Liver (tissue), 9 donors: ENCODE measurements around the gene UMAD1. TPM values are rescaled to one million over a fixed set of nuclear protein-coding genes. Genes with fewer than 3 reads are reported as not detected.

ENCODE experiments used
- DNase-seq: peaks from one replicate; pipeline ENCODE4 v3.0.0-alpha.2; 2017; ENCODE audit warnings: low spot score
- H3K27ac ChIP-seq, 2 donors: one replicate each; pipeline ENCODE4 v1.7.0; 2013; ENCODE audit warnings: inconsistent platforms in 2 of 2, low read length in 2 of 2, control low read depth in 1 of 2, low read depth in 1 of 2, mild to moderate bottlenecking in 1 of 2
- H3K27me3 ChIP-seq, 4 donors: one replicate each; pipeline versions ENCODE4 v1.6.1 to v1.7.0; 2013; ENCODE audit warnings: low read length in 3 of 4, inconsistent platforms in 1 of 4, mild to moderate bottlenecking in 1 of 4, moderate library complexity in 1 of 4; ENCODE audit not compliant: control insufficient read depth in 4 of 4, insufficient read depth in 4 of 4
- H3K36me3 ChIP-seq, 4 donors: one replicate each; pipeline versions ENCODE4 v1.6.1 to v1.7.0; 2013; ENCODE audit warnings: low read length in 3 of 4, mild to moderate bottlenecking in 3 of 4, low read depth in 1 of 4, moderate library complexity in 1 of 4; ENCODE audit not compliant: control insufficient read depth in 4 of 4, insufficient read depth in 3 of 4
- H3K4me1 ChIP-seq, 4 donors: one replicate each; pipeline versions ENCODE4 v1.6.1 to v1.7.0; 2013; ENCODE audit warnings: low read length in 3 of 4, mild to moderate bottlenecking in 3 of 4, moderate library complexity in 1 of 4; ENCODE audit not compliant: control insufficient read depth in 4 of 4, insufficient read depth in 4 of 4
- H3K4me3 ChIP-seq, 3 donors: one replicate each; pipeline versions ENCODE4 v1.6.1 to v1.7.0; 2013; ENCODE audit warnings: low read length in 3 of 3, control low read depth in 1 of 3, low read depth in 1 of 3, mild to moderate bottlenecking in 1 of 3
- H3K9ac ChIP-seq, 2 donors: one replicate each; pipeline ENCODE4 v1.7.0; 2013; ENCODE audit warnings: low read length in 2 of 2, mild to moderate bottlenecking in 2 of 2, moderate library complexity in 2 of 2, control low read depth in 1 of 2, low read depth in 1 of 2
- H3K9me3 ChIP-seq, 4 donors: one replicate each; pipeline versions ENCODE4 v1.6.1 to v1.7.0; 2013; ENCODE audit warnings: low read length in 3 of 4; ENCODE audit not compliant: control insufficient read depth in 4 of 4
- ATF3 ChIP-seq: IDR thresholded peaks from 2 replicates; pipeline ENCODE4 v1.6.1; 2016; ENCODE audit warnings: antibody characterized with exemption
- CTCF ChIP-seq: fragments of 150-350 bp; IDR thresholded peaks from 2 replicates; pipeline ENCODE4 v1.5.1; 2017; ENCODE audit warnings: improper control_type of control experiment, low read depth, low read length; ENCODE audit not compliant: missing input control
- EGR1 ChIP-seq, 2 donors: IDR thresholded peaks; 2 replicates each; pipeline ENCODE4 v1.6.1; 2016 to 2018; ENCODE audit warnings: antibody characterized with exemption in 2 of 2, low read depth in 2 of 2
- FOXA1 ChIP-seq: IDR thresholded peaks from 2 replicates; pipeline ENCODE4 v1.6.1; 2016; ENCODE audit warnings: antibody characterized with exemption
- GABPA ChIP-seq, 2 donors: IDR thresholded peaks in 1 of 2; conservative IDR thresholded peaks in 1 of 2; 2 replicates each; pipeline ENCODE4 v1.6.1; 2016; ENCODE audit warnings: antibody characterized with exemption in 2 of 2, mild to moderate bottlenecking in 1 of 2, moderate library complexity in 1 of 2
- HNF4A ChIP-seq, 2 donors: conservative IDR thresholded peaks; 2 replicates each; pipeline ENCODE4 v1.6.1; 2016; ENCODE audit warnings: antibody characterized with exemption in 2 of 2, mild to moderate bottlenecking in 2 of 2
- HNF4G ChIP-seq: IDR thresholded peaks from 2 replicates; pipeline ENCODE4 v1.6.1; 2016; ENCODE audit warnings: antibody characterized with exemption
- JUND ChIP-seq, 2 donors: IDR thresholded peaks; 2 replicates each; pipeline ENCODE4 v1.6.1; 2016; ENCODE audit warnings: antibody characterized with exemption in 2 of 2
- MAX ChIP-seq: IDR thresholded peaks from 2 replicates; pipeline ENCODE4 v1.6.1; 2016; ENCODE audit warnings: antibody characterized with exemption
- NR2F2 ChIP-seq: IDR thresholded peaks from 2 replicates; pipeline ENCODE4 v1.6.1; 2016; ENCODE audit warnings: antibody characterized with exemption
- RAD21 ChIP-seq, 2 donors: IDR thresholded peaks; 2 replicates each; pipeline ENCODE4 v1.6.1; 2016; ENCODE audit warnings: antibody characterized with exemption in 2 of 2, mild to moderate bottlenecking in 2 of 2
- RXRA ChIP-seq, 2 donors: IDR thresholded peaks; 2 replicates each; pipeline ENCODE4 v1.6.1; 2017 to 2018; ENCODE audit warnings: antibody characterized with exemption in 2 of 2, mild to moderate bottlenecking in 1 of 2
- SP1 ChIP-seq: IDR thresholded peaks from 2 replicates; pipeline ENCODE4 v1.6.1; 2018; ENCODE audit warnings: antibody characterized with exemption, mild to moderate bottlenecking
- TAF1 ChIP-seq: conservative IDR thresholded peaks from 2 replicates; pipeline ENCODE4 v1.6.1; 2016; ENCODE audit warnings: antibody characterized with exemption, mild to moderate bottlenecking
- YY1 ChIP-seq: IDR thresholded peaks from 2 replicates; pipeline ENCODE4 v1.6.1; 2016; ENCODE audit warnings: antibody characterized with exemption, mild to moderate bottlenecking
- ZBTB33 ChIP-seq: IDR thresholded peaks from 2 replicates; pipeline ENCODE4 v1.6.1; 2016; ENCODE audit warnings: antibody characterized with exemption
- WGBS: extraction: QIAGEN DNeasy Blood & Tissue Kit; methylation state at CpG from one replicate; pipeline ENCODE4 v1.1.7; 2013; 5-methylcytosine and 5-hydroxymethylcytosine counted together
- polyA plus RNA-seq, 2 donors: library from polyadenylated mRNA; stranded (reverse) in 1 of 2; unstranded in 1 of 2; fragments of 200-250 nt in 1 of 2; fragments of >200 nt in 1 of 2; fragmentation: Nextera tagmentation in 1 of 2; extraction: Ambion mirVana in 1 of 2; gene quantifications; one replicate each; pipeline versions ENCODE4 v1.2.1 to v1.2.3, GENCODE V29; 2013 to 2015
- total RNA-seq, 2 donors: library from RNA; depleted of rRNA; stranded (reverse); fragments of >200 nt; gene quantifications; one replicate each; pipeline ENCODE4 v1.2.3, GENCODE V29; 2014
- donor health status: healthy.
- donor health status: healthy.
- donor health status: healthy.
- donor health status: healthy.
- donor health status: healthy.

The UMAD1 gene
- total and polyA plus RNA-seq, 4 donors: 5.9 to 12.2 (median 7.9) TPM

- no peak for DNase-seq
- Histone ChIP-seq H3K36me3 (peaks cover 0 to 4% (median 0%) of the 10 kb centered on the region in 4 donors), H3K4me3 (no peak overlapping the region), H3K9ac (no peak overlapping the region), H3K27ac (no peak overlapping the region), H3K9me3 (no peaks in the 10 kb centered on the region), H3K27me3 (no peaks in the 10 kb centered on the region), H3K4me1 (no peaks in the 10 kb centered on the region)
- 97% methylated on average over 6 of the region's 6 CpGs for WGBS
- TF ChIP-seq NR2F2 (no peak), CTCF (no peak), HNF4A (conservative IDR thresholded peaks at IDR 0.05) (no peak), FOXA1 (no peak), HNF4G (no peak), GABPA (IDR thresholded peaks at IDR 0.05 in 1 of 2, conservative IDR thresholded peaks at IDR 0.05 in 1 of 2) (no peak), ZBTB33 (no peak), YY1 (no peak), SP1 (no peak), JUND (IDR thresholded peaks at IDR 0.05) (no peak), RAD21 (IDR thresholded peaks at IDR 0.05) (no peak)
Observed at GRCh38 chr7:7790041-7790741, 149.6 kb downstream of the UMAD1 start.

GRCh38 chr7:7791523-7791922 is 151.0 kb downstream of the UMAD1 start:
- no peak overlapping the region for H3K9ac ChIP-seq
- TF ChIP-seq HNF4G (no peak), MAX (no peak), GABPA (IDR thresholded peaks at IDR 0.05 in 1 of 2, conservative IDR thresholded peaks at IDR 0.05 in 1 of 2) (no peak)
- peaks cover 0 to 4% (median 0%) of the 10 kb centered on the region in 4 donors for H3K36me3 ChIP-seq
- H3K27ac ChIP-seq: no peak overlapping the region
- no peak overlapping the region for H3K4me3 ChIP-seq
- no peaks in the 10 kb centered on the region for H3K9me3 ChIP-seq
- 91% methylated on average over 5 of the region's 5 CpGs for WGBS
- DNase-seq: no peak
- no peaks in the 10 kb centered on the region for H3K4me1 ChIP-seq
- H3K27me3 ChIP-seq: no peaks in the 10 kb centered on the region

- 96% methylated on average over 1 of the region's 1 CpG for WGBS
- no peak overlapping the region for H3K9ac ChIP-seq
- no peak overlapping the region for H3K27ac ChIP-seq
- no peaks in the 10 kb centered on the region for H3K4me1 ChIP-seq
- no peaks in the 10 kb centered on the region for H3K27me3 ChIP-seq
- H3K9me3 ChIP-seq: no peaks in the 10 kb centered on the region
- DNase-seq: no peak
- H3K36me3 ChIP-seq: peaks cover 0 to 4% (median 0%) of the 10 kb centered on the region in 4 donors
- no peak overlapping the region for H3K4me3 ChIP-seq
- TF ChIP-seq FOXA1 (no peak), ATF3 (no peak), NR2F2 (no peak), EGR1 (IDR thresholded peaks at IDR 0.05; ENCODE audit: low read depth in 2 of 2) (no peak), SP1 (no peak), TAF1 (no peak), YY1 (no peak), CTCF (no peak), RXRA (IDR thresholded peaks at IDR 0.05) (no peak), HNF4A (conservative IDR thresholded peaks at IDR 0.05) (no peak), MAX (no peak), HNF4G (no peak)
Observed at GRCh38 chr7:7792056-7792455, 151.5 kb downstream of the UMAD1 start.
